K562 (cell line): Measurements from ENCODE around the gene GUCY1A1.

ENCODE experiments used
- TF ChIP-seq, protein P1 (sequence below): fragments of 150-350 bp; IDR thresholded peaks from 2 replicates; pipeline ENCODE4 v1.6.1; 2014; ENCODE audit warnings: low read depth, mild to moderate bottlenecking, low read length, borderline replicate concordance
- TF ChIP-seq, protein P2 (sequence below), 3 experiments: IDR thresholded peaks in 2 of 3; conservative IDR thresholded peaks in 1 of 3; 2 replicates each; pipeline ENCODE4 v1.5.1; 2011 to 2012; ENCODE audit warnings: low read length in 3 of 3, mild to moderate bottlenecking in 3 of 3, control low read depth in 2 of 3, improper control_type of control experiment in 1 of 3, inconsistent platforms in 1 of 3, low read depth in 1 of 3, mixed read lengths in 1 of 3, moderate library complexity in 1 of 3; ENCODE audit not compliant: insufficient read depth in 2 of 3

DNA sequence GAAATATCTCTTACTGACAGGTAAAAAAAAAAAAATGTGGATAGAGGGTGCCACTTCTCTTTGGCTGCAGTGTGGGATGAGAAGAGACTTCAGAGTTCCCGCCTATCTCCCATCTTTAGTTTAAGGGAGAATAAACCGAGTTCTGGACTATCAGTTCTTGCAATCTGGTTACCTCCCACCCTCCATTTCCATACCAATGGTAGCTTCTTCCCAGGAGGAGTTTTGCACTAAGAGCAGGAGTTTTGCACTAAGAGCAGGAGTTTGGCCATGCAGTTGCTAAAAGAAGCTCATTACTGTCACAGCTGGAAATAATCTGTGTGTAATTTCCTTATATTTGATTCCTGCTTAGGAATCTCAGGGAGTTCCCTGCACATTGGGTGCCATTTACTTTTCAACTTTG, 81.4 kb downstream of the GUCY1A1 start:
- TF ChIP-seq, protein P1, sequence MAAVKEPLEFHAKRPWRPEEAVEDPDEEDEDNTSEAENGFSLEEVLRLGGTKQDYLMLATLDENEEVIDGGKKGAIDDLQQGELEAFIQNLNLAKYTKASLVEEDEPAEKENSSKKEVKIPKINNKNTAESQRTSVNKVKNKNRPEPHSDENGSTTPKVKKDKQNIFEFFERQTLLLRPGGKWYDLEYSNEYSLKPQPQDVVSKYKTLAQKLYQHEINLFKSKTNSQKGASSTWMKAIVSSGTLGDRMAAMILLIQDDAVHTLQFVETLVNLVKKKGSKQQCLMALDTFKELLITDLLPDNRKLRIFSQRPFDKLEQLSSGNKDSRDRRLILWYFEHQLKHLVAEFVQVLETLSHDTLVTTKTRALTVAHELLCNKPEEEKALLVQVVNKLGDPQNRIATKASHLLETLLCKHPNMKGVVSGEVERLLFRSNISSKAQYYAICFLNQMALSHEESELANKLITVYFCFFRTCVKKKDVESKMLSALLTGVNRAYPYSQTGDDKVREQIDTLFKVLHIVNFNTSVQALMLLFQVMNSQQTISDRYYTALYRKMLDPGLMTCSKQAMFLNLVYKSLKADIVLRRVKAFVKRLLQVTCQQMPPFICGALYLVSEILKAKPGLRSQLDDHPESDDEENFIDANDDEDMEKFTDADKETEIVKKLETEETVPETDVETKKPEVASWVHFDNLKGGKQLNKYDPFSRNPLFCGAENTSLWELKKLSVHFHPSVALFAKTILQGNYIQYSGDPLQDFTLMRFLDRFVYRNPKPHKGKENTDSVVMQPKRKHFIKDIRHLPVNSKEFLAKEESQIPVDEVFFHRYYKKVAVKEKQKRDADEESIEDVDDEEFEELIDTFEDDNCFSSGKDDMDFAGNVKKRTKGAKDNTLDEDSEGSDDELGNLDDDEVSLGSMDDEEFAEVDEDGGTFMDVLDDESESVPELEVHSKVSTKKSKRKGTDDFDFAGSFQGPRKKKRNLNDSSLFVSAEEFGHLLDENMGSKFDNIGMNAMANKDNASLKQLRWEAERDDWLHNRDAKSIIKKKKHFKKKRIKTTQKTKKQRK: no peak
- TF ChIP-seq, protein P2, sequence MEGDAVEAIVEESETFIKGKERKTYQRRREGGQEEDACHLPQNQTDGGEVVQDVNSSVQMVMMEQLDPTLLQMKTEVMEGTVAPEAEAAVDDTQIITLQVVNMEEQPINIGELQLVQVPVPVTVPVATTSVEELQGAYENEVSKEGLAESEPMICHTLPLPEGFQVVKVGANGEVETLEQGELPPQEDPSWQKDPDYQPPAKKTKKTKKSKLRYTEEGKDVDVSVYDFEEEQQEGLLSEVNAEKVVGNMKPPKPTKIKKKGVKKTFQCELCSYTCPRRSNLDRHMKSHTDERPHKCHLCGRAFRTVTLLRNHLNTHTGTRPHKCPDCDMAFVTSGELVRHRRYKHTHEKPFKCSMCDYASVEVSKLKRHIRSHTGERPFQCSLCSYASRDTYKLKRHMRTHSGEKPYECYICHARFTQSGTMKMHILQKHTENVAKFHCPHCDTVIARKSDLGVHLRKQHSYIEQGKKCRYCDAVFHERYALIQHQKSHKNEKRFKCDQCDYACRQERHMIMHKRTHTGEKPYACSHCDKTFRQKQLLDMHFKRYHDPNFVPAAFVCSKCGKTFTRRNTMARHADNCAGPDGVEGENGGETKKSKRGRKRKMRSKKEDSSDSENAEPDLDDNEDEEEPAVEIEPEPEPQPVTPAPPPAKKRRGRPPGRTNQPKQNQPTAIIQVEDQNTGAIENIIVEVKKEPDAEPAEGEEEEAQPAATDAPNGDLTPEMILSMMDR (IDR thresholded peaks at IDR 0.05 in 2 of 3, conservative IDR thresholded peaks at IDR 0.05 in 1 of 3; ENCODE audit: insufficient read depth in 2 of 3, low read depth in 1 of 3, low read length in 3 of 3): no peak
